Measurements from ENCODE around the gene FUBP3.

The FUBP3 gene

GRCh38 chr9:130607640-130608420 lies 28.5 kb downstream of the FUBP3 start:
- no peak for DNase-seq (ENCODE audit: low spot score)

DNA sequence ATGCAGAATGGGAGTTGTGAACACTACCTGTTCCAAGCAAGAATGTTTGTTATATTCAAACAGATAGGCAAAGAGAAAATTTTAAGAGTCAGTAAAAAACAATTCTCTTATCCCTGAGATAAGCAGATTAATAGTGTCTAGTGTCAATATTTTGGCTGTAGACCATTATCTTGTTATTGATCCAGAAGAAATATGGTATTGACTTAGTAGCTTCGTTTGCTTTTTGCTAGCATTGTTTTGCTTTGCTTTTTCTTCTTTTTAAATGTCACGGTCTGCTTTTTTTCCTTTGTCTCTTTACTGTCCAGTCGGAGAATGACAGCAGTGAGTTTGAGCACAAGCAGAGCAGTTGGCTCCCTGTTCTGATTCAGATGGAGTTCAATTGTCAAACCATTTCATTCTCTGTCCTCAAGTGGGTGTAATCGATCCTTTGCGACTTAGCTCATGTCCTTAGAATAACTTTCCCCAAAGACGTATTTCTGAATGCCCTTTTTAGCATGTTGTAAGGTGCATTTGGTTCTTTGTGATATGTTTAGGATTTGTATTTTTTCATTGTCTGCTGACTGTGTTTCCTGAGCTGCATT lies 29.3 kb downstream of the FUBP3 start:
- DNase-seq (ENCODE audit: low spot score), result no peak

- no peak for DNase-seq (ENCODE audit: low spot score)
Observed at GRCh38 chr9:130609163-130609562, 29.8 kb downstream of the FUBP3 start.

GRCh38 chr9:130610862-130611707 lies 31.7 kb downstream of the FUBP3 start:
- DNase-seq (ENCODE audit: low spot score), result no peak

DNA sequence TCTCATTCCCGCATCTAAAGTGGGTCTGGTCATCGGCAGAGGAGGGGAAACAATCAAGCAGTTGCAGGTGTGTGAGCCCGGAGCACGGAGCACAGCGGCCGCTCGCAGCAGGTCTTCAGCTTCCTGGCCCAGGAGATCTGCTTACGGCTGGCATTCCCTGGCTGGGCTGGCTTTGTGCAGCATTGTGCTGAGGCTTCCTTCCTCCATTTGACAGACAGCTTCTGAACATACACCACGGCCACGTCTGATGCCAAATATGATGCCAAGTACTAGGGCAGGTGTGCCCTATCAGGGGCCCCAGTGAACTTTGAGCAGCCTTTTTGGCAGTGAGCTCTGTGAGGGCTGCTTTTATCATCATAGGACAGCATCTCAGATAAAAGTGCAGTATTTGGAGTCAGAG lies 37.1 kb downstream of the FUBP3 start:
- no peak for DNase-seq (ENCODE audit: low spot score)

- no peak for DNase-seq (ENCODE audit: low spot score)
Observed at GRCh38 chr9:130623466-130623865, 44.1 kb downstream of the FUBP3 start.

GRCh38 chr9:130624154-130624553 lies 44.8 kb downstream of the FUBP3 start:
- no peak for DNase-seq (ENCODE audit: low spot score)

- DNase-seq (ENCODE audit: low spot score), result no peak
Observed at GRCh38 chr9:130626249-130626996, 47.0 kb downstream of the FUBP3 start.

DNA sequence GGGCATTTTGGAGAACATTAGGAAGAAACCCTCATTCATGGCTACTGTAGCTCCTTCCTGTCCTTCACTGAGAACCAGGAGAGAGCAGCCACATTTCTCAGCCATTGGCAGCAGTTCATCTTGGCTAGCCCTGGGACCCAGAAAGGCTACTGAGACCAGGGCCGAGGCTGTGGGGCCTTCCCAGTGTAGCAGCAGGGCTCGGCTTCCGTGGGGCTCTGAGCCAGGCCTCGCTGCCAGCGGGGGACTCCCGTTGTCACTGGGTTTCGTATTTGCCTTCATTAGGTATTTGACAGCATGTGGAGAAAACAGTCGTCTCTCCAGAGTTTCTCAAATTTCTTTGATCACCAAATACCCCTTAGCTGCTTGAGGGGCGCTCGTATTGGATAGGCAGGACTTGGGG lies 47.7 kb downstream of the FUBP3 start:
- no peak for DNase-seq (ENCODE audit: low spot score)

DNA sequence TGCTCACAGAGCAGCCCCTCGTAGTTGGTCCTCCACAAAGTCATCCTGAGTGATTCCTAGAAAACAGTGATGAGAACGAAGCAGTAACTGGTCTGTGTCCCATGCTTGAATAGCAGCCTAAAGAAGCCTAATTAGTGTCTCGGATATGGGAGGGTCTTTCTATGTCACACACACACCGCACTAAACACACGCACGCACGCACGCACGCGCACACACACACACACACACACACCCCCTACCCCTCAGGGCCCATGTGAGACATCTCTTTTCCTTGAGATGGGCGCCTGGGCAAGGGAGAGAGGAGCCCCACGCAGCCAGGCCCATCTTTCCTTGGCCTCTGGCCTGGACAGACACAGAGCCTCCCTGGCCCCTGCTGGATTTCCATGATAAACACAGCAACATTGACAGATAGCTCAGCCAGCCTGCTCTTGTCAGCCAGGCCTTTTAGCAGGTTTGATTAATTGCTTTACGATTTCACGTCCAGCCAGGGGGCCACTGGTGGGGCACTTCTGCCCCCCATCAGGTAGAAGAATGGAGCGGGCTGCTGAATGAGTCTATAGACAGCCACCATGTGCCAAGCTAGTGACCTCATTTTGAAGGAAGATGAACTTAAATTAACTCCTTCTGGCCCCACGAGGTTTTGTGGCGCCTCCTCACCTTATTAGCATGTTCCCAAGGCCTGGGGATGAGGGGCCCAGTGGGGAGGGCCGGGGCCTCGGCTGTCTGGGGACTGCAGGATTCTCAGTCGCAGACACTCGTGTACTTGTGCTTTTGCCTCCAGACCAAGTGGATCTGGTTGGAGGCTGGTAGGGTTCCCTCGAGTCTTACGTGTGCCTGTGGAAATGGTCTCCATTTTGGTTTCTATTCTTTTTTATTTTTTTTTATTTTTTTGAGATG lies 48.8 kb downstream of the FUBP3 start:
- no peak for DNase-seq (ENCODE audit: low spot score)

GRCh38 chr9:130629443-130630070 lies 50.2 kb downstream of the FUBP3 start:
- no peak for DNase-seq (ENCODE audit: low spot score)

DNA sequence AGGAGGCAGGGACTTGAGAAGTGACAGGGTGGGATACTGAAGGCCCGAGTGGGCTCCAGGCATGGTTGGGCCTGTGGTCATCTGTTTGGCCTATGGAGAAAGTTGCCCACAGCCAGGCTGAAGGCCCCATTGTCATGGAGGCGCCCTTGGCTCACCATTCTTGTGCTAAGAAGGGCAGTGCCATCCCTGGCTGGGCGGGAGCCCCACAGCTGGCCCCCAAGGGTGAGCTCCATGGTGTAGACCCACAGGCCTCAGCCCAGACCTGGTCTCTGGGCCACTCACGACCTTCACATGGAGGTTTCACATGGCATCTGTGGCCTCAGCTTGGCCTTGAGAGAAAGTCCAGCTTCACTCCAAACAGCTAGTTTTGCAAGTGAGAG lies 50.7 kb downstream of the FUBP3 start:
- DNase-seq (ENCODE audit: low spot score), result no peak

GRCh38 chr9:130630506-130631330 lies 51.3 kb downstream of the FUBP3 start:
- no peak for DNase-seq (ENCODE audit: low spot score)

DNA sequence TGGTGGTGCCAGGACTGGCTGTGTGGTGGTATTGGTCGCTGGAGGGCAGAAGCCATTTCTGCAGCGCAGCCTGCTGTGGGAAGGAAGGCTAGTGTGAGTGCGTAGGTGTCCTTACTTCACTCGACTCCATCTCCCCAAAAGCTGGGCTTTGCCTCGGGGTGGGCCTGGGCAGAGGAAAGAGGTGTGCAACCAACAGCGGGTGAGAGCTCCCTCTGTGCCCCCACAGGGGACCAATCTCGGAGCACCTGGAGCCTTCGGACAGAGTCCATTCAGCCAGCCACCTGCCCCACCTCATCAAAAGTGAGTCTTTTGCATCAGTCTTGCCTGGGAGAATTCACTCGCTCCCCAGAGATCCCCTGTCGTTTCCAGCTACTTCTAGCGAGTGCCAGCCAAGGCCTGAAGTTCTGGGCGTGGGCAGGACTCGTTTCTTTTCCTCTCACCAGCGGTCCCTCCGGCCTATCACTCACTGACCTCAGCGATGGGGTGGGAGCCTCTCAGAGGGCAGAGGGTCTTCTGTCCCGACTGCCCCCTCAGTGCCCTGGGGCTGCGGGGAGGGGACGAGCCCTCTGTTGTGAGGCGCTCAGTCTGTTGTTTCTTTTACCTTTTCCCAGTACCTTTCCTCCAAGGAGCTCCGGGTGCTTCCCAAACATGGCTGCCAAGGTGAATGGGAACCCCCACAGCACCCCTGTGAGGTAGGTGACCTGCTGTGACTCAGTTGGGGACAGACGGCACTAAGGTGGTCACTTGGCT lies 52.1 kb downstream of the FUBP3 start:
- no peak for DNase-seq (ENCODE audit: low spot score)

GRCh38 chr9:130632081-130632710 lies 52.8 kb downstream of the FUBP3 start:
- DNase-seq (ENCODE audit: low spot score), result no peak

DNA sequence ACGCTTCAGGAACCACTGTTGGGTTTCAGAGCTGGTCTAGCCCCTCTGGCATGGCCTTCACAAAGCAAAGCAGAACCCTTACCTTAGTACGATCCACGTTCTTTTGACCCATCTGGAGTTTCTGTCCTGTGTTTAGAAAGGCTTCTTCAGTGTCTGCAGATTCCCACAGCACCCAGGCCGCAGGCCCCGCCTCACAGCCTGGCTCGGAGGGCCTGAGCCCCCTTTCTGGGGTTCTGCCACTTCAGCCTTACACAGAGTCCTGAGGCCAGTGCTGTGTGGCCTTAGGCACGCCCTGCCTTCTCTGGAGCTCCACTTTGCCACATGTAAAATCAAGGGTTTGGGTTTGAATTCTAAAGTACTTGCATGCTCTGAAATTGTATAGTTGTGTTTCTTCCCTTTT lies 53.5 kb downstream of the FUBP3 start:
- no peak for DNase-seq (ENCODE audit: low spot score)

- no peak for DNase-seq (ENCODE audit: low spot score)
Observed at GRCh38 chr9:130633336-130634190, 54.2 kb downstream of the FUBP3 start.
